ENCODE results near the gene TSEN2.
"Not testable (repeated sequence)": the region's sequence is repeated elsewhere in the genome, so short reads cannot be mapped to it uniquely, and the experiment has no call there.

The TSEN2 gene

DNA sequence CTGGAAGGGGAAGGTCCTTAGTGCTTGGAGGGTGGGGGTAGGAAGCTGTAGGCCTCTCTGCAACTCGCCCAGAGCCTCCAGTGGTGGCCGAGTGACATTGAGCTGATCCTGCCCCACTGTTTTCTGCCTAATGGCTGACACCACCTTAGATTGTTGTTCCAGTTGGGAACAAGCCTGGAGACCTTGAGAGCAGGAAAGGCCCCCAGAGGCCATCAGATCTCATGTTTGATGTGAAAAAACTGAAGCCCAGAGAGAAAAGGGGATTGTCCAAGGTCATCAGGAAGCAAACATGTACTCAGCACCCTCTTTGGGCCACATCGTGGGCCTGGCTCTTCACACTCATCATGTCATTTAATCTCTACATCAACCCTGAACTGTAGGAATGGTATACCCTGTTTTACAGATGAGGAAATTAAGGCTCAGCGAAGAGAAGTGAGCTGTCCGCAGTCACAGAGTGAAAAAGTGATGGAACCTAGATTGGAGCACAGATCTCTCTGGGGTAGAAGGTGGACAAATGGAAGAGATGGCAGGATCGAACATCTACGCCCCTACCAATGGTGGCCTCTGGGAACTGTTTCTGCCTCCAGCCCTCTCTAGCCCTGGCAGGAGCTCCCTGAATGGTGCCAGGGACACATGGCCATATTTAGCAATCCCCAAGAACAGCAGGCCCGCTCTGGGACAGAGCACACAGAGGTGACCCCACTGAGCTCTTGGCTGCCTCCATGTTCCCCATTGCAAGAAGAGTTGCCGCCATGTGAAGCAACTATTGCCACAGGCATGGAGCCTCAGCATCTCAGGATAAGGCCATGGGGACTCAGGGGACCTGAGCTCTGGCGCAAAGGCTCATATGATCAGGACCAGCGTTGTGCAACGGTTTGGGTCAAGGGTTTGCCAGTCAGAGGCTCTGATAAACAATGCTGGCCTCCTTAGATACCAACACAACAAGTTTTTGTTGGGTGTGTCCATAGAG lies 31.6 kb upstream of the TSEN2 start:
- DNase-seq: no peak

DNA sequence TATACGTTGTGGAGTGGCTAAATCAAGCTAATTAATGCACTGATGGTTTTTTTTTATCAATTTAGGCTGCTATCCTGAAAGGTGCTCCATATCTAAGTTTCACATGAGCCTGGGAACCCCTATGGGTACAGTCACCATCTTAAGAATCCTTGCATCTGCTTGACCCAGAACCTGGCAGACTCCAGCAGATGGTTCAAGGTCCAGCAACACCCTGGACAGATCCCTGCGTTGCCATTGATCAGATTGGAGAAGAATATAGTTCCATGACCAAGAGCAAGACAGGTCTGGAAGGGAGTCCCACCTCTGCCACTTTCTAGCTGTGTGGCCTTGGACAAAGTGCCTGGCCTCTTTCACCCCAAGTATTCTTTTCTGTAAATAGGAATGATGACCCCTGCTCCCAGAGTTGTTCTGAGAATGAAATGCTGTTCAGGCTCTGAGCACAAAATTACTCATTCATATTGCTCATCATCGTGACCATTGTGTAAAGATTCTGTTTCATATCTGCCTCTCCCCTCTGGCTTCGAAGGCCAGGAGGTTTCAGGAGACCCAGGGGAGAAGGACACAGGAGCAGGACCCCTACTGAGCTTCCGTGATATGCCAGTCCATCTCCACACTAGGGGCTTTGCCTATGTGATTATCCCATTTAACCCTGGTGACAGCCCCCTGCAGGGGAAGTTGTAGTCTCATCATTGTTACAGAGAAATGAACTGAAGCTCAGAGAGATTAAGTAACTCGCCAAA lies 30.0 kb upstream of the TSEN2 start:
- DNase-seq: no peak

DNA sequence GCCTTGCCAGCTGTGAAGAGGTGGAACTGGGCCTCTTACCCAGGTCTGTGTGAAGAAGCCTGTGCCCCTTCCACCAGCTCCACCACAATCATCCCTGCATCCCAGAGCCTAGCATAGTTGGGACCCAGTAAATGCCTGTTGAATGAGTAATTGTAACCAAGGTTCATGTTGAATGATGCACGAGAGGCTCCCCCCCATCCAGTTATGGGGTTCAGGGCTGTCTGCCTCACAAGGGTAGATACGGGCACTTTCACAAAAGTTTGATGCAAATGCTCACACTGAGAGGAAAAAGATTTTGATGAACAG lies 29.5 kb upstream of the TSEN2 start:
- no peak for DNase-seq

DNA sequence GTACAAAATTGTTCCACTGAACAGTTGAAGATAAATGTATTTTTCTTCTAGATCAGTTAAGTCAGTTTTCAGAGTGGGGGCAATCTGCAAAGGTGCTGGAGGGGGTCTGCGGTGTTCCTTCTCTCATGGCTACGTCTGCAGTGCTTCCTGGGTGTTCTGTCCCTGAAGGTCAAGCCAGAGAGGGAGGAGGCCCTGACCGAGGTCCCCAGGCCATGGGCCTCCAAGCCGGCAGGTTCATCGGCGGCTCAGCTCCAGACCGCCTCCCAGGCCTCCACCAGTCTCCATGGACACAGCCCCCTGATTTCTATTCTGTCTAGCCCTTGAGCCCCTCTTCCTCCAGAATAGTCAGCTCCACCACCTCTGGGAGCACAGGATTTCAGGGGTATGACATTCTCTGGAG lies 28.5 kb upstream of the TSEN2 start:
- DNase-seq: no peak

DNA sequence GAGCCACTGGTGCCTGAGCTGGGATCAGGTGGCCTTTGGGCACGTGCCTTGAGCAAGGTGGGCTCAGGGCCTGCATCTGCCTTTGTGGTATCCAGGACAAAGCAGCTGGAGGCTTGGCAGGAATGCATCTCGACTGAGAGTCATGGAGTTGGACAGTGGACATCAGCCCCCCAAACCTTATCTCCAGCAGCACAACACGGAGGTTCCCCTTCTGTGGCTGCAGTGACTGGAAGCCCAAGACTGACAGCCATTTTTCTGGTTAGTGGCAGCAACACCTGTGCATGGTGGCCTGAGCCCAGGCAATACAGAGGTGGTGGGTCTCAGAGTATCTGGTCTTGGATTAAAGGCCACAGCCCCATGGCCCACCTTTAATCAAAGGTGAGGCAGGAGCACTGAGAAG lies 27.8 kb upstream of the TSEN2 start:
- no peak for DNase-seq

DNA sequence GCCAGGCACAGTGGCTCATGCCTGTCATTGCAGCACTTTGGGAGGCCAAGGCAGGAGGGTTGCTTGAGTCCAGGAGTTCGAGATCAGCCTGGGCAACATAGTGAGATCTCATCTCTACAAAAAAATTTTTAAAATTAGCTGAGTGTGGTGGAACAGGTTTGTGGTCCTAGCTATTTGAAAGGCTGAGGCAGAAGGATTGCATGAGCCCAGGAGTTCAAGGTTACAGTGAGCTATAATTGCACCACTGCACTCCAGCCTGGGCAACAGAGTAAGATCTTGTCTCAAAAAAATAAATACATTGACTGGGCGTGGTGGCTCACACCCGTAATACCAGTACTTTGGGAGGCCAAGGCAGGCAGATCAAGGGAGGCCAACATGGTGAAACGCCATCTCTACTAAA lies 26.9 kb upstream of the TSEN2 start:
- DNase-seq: not testable (repeated sequence)

DNA sequence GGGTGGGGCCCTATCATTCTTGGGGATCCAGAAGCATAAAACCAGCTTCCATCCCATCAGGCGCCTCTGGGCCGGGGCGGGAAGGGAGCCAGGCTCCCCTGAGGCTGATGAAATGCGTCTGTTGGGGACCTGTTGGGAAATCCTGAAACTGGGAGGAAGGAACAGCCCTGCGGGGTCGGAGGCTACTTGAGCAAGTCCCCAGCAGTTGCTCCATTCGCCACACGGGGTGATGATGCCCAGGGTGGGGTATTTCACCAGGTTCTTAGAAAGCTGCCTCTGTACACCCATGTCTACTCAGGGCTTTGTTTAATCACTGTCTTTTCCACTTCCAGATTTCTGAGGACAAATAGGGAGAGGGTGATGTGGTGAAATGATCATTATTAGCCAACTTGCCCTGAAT lies 25.4 kb upstream of the TSEN2 start:
- DNase-seq: no peak

DNA sequence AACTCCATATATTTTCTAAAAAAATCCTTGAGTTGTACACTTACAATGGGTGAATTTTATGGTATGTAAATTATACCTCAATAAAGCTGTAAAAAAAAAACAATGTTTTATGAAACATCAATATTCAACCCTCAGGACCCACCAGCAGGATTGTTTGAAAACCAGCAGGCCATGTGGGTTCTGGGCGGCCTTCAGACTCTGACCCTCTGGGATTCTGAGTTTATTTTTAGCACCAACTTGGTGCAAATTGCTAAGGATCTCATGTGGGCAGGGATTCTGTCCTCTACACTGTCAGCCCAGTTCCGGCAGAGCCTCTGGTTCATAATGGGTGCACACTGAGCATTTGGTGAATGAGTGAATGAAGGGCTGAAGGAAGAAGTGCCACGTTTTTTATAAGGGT lies 24.2 kb upstream of the TSEN2 start:
- no peak for DNase-seq

DNA sequence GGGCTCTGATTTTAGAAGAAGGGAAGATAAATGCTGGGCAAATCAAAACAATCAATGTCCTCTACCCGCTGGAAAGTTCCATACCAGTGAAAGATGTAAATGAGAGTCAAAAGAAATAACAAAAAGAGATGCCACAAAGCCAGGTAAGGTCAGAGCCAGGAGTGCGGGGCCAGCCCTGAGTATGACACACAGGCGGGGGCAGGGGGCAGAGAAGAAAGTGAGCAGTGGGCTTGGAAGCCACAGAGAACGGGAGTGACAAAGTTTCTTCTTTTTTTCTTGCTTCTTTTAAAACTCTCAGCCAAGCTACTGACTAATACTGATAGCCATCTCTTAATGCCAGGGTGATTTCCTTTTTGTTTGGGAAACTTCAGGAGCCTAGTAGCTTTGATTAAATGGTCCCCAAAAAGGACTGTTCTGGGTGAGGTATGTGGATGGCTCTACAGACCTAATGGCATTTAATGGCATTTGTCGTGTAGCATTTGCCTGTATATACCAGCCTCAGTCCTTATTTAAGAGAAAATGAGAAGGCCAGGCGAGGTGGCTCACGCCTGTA lies 23.1 kb upstream of the TSEN2 start:
- no peak for DNase-seq

DNA sequence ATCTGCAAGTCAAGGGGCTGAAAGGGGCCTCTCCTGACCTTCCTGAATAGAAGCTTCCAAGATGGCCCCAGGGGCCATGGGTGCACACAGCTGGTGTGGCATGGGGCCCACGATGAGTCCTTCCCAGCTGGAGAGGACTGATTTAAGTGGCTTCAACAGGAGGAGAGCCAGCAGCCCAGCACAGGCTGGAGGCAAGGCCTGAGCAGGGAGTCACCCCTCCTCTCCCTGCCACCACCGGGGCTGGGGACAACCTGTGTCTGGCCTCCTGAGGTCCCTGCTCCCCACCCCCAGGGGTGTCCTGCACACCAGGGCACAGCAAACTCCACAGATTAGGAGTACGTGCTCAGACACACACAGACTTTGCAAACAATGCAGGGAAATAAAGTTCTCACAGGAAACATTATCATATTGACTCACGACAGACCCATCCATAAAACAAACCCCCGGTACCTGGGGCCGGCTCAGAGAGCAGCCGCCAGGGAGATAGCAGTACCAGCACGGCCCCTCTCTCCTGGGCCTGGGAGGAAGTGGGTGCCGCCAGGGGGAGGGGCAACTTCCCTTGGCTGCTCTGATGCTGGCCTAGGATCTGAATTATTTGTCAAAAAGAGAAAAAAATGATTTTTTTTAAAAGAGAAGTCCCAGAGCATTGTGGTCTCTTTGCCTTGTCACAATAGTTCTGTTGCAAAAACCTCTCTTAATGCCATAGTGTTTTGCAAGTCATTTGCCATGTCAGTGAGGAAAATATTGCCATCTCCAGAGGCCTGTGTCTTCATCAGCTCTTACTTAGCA lies 21.9 kb upstream of the TSEN2 start:
- DNase-seq: no peak

DNA sequence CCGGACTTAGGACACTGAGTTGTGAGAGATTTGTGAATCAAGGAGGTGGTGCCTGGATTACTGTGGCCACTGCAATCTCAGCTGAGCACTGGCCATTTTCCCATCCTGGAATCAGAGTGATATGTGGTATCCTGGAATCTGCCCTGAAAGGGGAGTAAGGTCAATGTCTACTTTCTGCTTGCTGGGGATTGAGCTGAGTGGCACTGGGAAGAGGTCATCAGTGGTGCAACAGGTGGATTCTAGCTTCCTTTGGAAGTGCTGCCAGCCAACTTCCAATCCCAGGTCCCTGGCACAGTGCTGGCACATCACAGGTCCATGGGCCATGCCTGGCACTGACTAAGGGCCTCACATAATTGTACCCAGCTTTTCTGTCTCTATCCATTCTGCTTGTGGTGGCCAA lies 20.6 kb upstream of the TSEN2 start:
- DNase-seq: no peak

DNA sequence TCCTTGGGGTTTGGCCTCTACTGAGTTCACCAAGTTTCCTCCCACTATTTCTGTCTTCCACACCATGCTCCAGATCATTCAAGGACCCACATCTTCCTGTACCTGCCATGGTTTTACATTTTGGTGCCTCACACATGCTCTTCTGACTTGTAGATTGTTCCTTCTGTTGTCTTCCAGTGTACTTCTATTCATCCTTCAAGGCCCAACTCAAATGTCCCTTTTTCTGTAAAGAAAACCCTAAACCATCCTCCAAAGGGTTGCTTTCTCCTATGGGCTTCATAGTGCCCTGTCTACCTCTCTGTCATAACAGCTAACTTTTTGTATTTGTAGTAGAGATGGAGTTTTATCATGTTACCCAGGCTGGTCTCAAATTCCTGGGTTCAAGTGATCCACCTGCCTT lies 20.1 kb upstream of the TSEN2 start:
- DNase-seq: no peak

DNA sequence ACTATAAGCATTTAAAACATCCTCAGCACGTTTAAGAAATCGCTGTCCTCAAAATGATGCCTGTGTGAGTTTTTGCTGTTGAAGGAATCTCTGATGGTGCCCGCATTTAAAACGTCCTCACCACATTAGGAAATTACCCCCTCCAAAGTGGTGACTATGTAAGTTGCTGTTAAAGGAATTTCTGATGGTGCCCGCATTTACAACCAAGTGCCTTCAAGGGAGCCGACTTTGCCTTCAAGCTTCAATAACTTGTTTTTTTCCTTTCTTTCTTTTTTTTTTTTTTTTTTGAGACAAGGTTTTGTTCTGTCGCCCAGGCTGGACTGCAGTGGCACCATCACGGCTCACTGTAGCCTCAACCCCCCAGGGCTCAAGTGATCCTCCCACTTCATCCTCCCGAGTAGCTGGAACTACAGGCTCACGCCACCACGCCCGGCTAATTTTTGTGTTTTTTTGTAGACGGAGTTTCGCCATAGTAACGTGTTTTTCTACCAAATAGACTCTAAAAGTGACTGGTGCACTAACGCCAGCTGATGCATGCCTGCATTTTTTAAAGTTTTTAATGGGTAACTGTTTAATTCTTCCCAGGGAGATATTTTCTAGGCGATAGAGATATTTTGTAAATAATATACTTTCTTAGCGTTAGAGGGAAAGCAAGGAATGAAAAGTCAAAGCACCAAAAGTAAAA lies 19.0 kb upstream of the TSEN2 start:
- DNase-seq: no peak

DNA sequence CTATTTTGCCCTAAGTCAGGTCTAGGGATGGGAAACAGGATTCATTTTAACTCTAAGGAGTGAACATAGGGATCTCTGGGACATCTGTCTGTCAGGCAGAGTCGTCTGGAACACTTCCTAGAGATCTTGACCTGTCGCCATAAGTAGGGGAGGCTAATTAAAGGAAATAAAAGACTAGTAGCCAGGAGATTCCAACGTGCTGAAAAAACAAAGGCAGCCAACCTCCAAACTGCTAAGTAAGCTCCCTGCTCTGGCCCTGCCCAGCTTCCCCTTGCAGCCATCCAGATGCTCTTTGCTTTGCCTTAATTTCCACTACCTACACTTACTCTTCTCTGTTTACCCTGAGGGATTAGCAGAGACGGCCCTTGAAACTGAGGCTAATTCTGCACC lies 18.4 kb upstream of the TSEN2 start:
- DNase-seq: no peak

DNA sequence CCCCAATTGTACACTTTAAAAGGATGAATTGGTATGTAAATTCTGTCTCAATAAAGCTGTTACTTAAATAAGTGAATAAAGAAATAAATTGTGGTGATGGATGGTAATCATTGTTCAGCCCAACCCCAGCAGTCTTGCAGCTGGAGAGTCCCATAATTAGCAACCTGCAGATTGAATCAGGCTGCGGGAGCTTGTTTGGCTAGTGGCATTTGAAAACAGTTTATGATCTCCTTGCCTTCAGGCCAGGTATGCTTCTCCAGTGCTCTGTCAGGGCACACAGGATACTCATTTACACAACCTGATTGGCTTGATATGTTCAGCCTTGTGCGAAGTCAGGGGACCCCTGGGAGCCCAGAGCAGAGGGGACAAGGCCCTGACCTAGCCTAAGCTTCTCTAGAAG lies 16.5 kb upstream of the TSEN2 start:
- DNase-seq: no peak

DNA sequence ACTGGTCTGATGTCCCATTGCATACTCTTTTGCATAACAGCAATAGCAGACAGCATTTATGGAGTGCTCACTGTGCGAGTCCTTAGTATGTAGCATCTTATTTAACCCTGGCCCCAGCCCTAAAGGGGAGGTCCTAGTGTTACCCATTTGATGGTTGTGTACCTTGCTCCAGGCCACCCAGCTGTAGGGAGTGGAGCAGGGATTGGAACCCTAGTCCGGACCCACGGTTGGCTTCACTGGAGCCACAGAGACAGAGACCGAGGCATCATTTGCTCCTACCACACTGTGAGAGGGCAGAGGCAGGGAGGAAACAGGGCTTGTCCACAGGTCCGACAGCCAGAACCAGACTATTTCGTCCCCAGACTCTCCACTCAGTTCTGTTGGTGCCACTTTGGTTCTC lies 16.0 kb upstream of the TSEN2 start:
- DNase-seq: no peak

DNA sequence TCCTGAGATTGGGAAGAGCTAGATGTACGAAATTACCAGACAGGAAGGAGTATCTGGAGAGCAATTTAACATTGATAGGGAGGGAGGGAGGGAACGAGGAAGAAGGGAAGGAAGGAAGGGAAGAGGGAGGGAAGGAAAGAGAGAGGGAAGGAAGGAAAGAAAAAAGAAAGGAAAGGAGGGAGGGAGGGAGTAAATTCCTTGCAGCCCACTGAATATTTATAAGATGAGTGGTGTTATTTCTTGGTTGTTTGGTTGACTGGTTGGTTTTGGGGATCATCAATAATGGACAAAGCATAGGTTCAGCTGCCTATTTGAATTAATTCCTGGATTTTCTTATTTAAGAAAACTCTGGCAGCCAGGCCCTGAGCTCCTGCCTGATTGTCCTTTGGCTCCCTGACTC lies 15.5 kb upstream of the TSEN2 start:
- DNase-seq: no peak

DNA sequence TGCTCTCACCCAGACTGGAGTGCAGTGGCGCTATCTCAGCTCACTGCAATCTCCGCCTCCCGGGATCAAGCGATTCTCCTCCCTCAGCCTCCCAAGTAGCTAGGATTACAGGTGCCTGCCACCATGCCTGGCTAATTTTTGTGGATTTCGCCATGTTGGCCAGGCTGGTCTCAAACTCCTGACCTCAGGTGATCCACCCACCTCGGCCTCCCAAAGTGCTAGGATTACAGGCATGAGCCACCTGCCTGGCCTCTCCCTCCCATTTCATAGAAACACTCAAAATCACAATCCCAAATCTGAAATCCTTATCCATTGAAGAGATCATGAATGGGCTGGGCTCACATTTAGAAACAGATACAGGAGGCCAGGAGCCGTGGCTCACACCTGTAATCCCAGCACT lies 15.1 kb upstream of the TSEN2 start:
- not testable (repeated sequence) for DNase-seq

DNA sequence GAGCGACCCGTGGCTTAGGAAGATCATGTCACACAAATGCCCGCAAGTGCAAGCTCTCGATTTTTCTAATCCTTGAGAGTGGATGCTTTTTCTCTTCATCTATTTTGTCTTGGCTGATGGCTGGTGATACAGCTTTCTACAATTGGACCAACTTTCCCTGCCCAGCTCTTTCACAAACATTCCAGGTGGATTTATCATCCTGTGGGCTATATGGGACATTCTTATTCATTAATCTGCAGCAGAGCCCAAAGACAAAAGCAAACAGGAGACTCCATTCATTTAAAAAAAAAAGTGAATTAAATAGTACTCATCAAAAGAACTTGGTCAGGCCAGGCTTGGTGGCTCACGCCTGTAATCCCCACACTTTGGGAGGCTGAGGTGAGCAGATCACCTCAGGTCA lies 14.2 kb upstream of the TSEN2 start:
- no peak for DNase-seq

DNA sequence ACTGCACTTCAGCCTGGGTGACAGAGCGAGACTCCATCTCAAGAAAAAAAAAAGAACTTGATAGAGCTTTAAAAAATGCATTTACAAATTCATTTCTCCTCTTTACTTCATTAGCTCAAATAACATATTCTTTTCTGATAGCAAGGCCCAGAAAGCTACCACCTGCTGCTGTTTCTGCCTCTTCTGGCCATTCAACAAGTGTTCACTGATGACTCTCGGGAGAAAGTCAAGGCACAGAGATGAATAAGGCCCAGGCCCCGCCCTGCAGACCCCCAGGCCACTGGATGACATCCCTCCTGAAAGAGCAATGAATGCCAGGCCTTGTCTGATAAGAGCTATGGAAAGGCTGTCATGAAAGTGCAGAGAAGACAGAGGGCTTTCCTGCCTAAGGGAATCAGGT lies 13.6 kb upstream of the TSEN2 start:
- no peak for DNase-seq

DNA sequence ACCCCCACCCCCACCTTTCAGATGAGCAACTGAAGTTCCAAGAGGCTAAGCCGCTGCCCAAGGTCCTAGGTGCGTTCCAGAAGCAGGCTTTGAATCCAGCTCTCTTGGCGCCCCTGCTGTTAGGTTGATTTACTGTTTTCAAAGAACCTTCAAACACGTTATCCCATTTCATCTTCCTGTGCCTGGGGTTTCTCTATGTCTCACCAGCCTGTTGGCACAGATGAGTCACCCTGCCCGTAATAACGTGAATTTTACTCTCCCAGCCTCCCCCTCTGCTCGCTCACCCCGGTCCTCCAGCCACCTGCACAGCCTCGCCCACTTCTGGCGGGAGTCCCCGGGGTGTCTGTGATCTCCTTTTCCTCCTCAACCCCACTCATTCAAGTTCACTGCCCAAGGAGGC lies 13.0 kb upstream of the TSEN2 start:
- DNase-seq: no peak

DNA sequence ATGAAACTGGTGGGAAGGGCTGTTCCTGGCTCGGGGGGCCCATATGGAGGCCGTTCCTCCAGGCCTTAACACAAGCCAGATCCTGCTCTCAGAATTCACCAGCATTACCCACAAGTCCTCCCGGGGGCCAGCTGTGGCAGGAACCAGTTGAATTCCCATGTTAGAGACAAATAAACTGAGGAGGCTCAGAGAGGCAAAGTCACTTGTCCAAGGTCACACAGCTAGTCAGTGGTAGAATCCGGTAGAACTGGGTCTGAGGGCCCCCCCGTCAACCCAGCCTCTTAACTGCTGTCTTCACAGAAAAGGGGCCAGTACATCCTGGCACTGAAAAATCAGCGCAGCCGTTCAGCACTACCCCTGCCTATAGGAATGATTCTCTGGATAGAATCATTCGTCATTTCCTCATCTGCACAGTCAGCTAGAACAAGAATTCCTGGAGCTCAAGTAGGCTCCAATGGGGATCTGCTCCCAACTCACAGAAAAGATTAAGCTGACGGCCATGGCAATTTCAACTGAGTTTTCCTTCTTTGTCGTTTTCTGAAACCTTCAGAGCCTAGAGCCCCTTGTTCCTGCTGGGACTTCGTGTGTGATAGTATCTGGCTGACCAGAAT lies 12.2 kb upstream of the TSEN2 start:
- DNase-seq: no peak
